ENCODE data around the gene UQCC3.

- TF ChIP-seq EZH2 (IDR thresholded peaks at IDR 0.05; ENCODE audit: borderline replicate concordance, low read depth, low read length, severe bottlenecking) (no peak), POLR2A (IDR thresholded peaks at IDR 0.05; ENCODE audit: low read depth, low read length) (no peak), CTCF (IDR thresholded peaks at IDR 0.05; ENCODE audit: extremely low read depth in 1 of 2, insufficient read depth in 1 of 2, low read depth in 1 of 2, low read length in 2 of 2) (no peak), MYC (IDR thresholded peaks at IDR 0.05; ENCODE audit: low read depth, low read length) (no peak), POLR2AphosphoS5 (IDR thresholded peaks at IDR 0.05; ENCODE audit: insufficient read depth, low read depth, low read length) (no peak), FOS (IDR thresholded peaks at IDR 0.05; ENCODE audit: borderline replicate concordance, insufficient read depth, low read length) (no peak)
- TF ChIP-seq, protein P1, sequence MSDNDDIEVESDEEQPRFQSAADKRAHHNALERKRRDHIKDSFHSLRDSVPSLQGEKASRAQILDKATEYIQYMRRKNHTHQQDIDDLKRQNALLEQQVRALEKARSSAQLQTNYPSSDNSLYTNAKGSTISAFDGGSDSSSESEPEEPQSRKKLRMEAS (IDR thresholded peaks at IDR 0.05; ENCODE audit: insufficient read depth, insufficient read length), result no peak
These were observed 19.1 kb upstream of the UQCC3 start for GRCh38 chr11:62652161-62653006.

All from endothelial cell of umbilical vein (primary cell).